Parathyroid adenoma (tissue), 2 donors: Measurements from ENCODE around the gene MAML2.

Experiments
- H2AFZ ChIP-seq: fragments of 300-600 bp; sonication (generic); one replicate; pipeline ENCODE4 v1.7.0; 2017; ENCODE audit warnings: antibody characterized with exemption, mild to moderate bottlenecking
- H3K27ac ChIP-seq: fragments of 300-600 bp; sonication (generic); one replicate; pipeline ENCODE4 v1.7.0; 2017
- H3K27me3 ChIP-seq: fragments of 300-600 bp; sonication (generic); one replicate; pipeline ENCODE4 v1.7.0; 2017; ENCODE audit warnings: low read length; ENCODE audit not compliant: control insufficient read depth, insufficient read depth
- H3K36me3 ChIP-seq: fragments of 300-600 bp; sonication (generic); one replicate; pipeline ENCODE4 v1.7.0; 2017; ENCODE audit warnings: low read length; ENCODE audit not compliant: control insufficient read depth, insufficient read depth
- H3K4me1 ChIP-seq: fragments of 300-600 bp; sonication (generic); one replicate; pipeline ENCODE4 v1.7.0; 2017; ENCODE audit warnings: control low read depth
- H3K4me2 ChIP-seq: fragments of 300-600 bp; sonication (generic); one replicate; pipeline ENCODE4 v1.7.0; 2017; ENCODE audit warnings: low read length
- H3K4me3 ChIP-seq: fragments of 300-600 bp; sonication (generic); one replicate; pipeline ENCODE4 v1.7.0; 2017; ENCODE audit warnings: low read depth, low read length
- H3K79me2 ChIP-seq: fragments of 300-600 bp; sonication (generic); one replicate; pipeline ENCODE4 v1.7.0; 2017; ENCODE audit warnings: control low read depth
- H3K9ac ChIP-seq: fragments of 300-600 bp; sonication (generic); one replicate; pipeline ENCODE4 v1.7.0; 2017; ENCODE audit warnings: mild to moderate bottlenecking
- H3K9me3 ChIP-seq: fragments of 300-600 bp; sonication (generic); one replicate; pipeline ENCODE4 v1.7.0; 2017; ENCODE audit warnings: low read length; ENCODE audit not compliant: control insufficient read depth
- TF ChIP-seq, protein P1 (sequence below): fragments of 300-600 bp; sonication (generic); IDR thresholded peaks from one replicate; pipeline ENCODE4 v1.7.0; 2017; ENCODE audit warnings: antibody characterized with exemption, mild to moderate bottlenecking
- donor health status: primary hyperparathyroidism.

Gene MAML2

GRCh38 chr11:96367342-96367741 lies 24.3 kb upstream of the MAML2 start:
- H3K27ac ChIP-seq, result no peak overlapping the region
- H3K9me3 ChIP-seq, result no peaks in the 10 kb centered on the region
- H3K9ac ChIP-seq, result no peak overlapping the region
- no peaks in the 10 kb centered on the region for H3K4me1 ChIP-seq
- no peaks in the 10 kb centered on the region for H3K79me2 ChIP-seq
- no peaks in the 10 kb centered on the region for H3K36me3 ChIP-seq
- H3K4me2 ChIP-seq, result no peak overlapping the region
- TF ChIP-seq, protein P1, sequence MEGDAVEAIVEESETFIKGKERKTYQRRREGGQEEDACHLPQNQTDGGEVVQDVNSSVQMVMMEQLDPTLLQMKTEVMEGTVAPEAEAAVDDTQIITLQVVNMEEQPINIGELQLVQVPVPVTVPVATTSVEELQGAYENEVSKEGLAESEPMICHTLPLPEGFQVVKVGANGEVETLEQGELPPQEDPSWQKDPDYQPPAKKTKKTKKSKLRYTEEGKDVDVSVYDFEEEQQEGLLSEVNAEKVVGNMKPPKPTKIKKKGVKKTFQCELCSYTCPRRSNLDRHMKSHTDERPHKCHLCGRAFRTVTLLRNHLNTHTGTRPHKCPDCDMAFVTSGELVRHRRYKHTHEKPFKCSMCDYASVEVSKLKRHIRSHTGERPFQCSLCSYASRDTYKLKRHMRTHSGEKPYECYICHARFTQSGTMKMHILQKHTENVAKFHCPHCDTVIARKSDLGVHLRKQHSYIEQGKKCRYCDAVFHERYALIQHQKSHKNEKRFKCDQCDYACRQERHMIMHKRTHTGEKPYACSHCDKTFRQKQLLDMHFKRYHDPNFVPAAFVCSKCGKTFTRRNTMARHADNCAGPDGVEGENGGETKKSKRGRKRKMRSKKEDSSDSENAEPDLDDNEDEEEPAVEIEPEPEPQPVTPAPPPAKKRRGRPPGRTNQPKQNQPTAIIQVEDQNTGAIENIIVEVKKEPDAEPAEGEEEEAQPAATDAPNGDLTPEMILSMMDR, result no peak
- no peaks in the 10 kb centered on the region for H3K27me3 ChIP-seq
- no peak overlapping the region for H2AFZ ChIP-seq
- no peak overlapping the region for H3K4me3 ChIP-seq

GRCh38 chr11:96366024-96366423 lies 23.0 kb upstream of the MAML2 start:
- Histone ChIP-seq H3K9ac (no peak overlapping the region), H2AFZ (no peak overlapping the region), H3K4me2 (no peak overlapping the region), H3K4me3 (no peak overlapping the region), H3K4me1 (no peaks in the 10 kb centered on the region), H3K79me2 (no peaks in the 10 kb centered on the region), H3K9me3 (no peaks in the 10 kb centered on the region), H3K27ac (no peak overlapping the region), H3K27me3 (no peaks in the 10 kb centered on the region), H3K36me3 (no peaks in the 10 kb centered on the region)
- TF ChIP-seq, protein P1, result no peak

DNA sequence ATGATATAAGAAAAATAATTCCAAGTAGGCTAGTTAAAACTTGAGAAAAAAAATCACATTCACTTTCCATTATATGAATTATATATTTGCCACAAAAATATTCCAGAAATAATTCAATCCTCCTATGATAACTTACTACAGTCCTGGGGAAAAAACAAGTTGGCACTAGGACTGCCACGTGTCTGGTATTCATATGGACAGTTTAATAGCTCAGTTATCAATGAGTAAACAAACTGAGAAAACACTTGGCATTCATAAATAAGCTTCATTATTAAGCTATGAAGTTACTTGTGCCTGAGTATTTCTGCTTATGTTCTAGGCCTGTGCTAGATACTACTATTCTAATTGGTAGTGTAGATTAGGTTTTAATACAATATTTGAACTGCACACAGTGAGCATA lies 22.5 kb upstream of the MAML2 start:
- no peak overlapping the region for H3K4me2 ChIP-seq
- no peaks in the 10 kb centered on the region for H3K27me3 ChIP-seq
- H3K27ac ChIP-seq, result no peak overlapping the region
- no peaks in the 10 kb centered on the region for H3K79me2 ChIP-seq
- no peak overlapping the region for H3K4me3 ChIP-seq
- no peaks in the 10 kb centered on the region for H3K36me3 ChIP-seq
- H3K9ac ChIP-seq, result no peak overlapping the region
- no peaks in the 10 kb centered on the region for H3K9me3 ChIP-seq
- TF ChIP-seq, protein P1, result no peak
- no peaks in the 10 kb centered on the region for H3K4me1 ChIP-seq
- H2AFZ ChIP-seq, result no peak overlapping the region

GRCh38 chr11:96361778-96362177 lies 18.8 kb upstream of the MAML2 start:
- Histone ChIP-seq H3K4me2 (no peak overlapping the region), H3K4me1 (no peaks in the 10 kb centered on the region), H2AFZ (no peak overlapping the region), H3K27me3 (no peaks in the 10 kb centered on the region), H3K9ac (no peak overlapping the region), H3K79me2 (no peaks in the 10 kb centered on the region), H3K9me3 (no peaks in the 10 kb centered on the region), H3K36me3 (no peaks in the 10 kb centered on the region), H3K27ac (no peak overlapping the region), H3K4me3 (no peak overlapping the region)
- TF ChIP-seq, protein P1, result no peak

DNA sequence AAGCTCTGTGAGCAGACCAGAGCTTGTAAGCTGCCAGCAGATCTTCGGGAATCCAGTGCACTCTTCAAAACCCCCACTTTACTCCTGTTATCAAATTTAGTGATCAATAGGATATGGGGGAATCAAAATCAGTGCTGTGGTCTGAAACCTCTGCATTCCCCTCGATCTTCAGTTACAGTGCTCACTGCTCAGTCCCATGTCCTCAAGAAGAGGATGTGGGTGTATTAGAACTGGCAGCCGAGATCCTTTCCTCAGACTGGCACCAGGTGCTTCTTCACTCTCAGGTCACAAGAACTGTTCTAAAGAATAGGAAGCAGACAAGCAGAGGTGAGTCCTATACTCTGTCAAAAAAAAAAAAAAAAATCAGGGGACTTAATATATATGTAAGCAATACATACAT lies 15.3 kb upstream of the MAML2 start:
- H3K27ac ChIP-seq, result no peak overlapping the region
- no peaks in the 10 kb centered on the region for H3K4me1 ChIP-seq
- H3K36me3 ChIP-seq, result no peaks in the 10 kb centered on the region
- no peak overlapping the region for H3K4me3 ChIP-seq
- no peak overlapping the region for H3K4me2 ChIP-seq
- no peaks in the 10 kb centered on the region for H3K79me2 ChIP-seq
- no peak overlapping the region for H2AFZ ChIP-seq
- no peak overlapping the region for H3K9ac ChIP-seq
- no peaks in the 10 kb centered on the region for H3K27me3 ChIP-seq
- TF ChIP-seq, protein P1, result no peak
- no peaks in the 10 kb centered on the region for H3K9me3 ChIP-seq
